Measurements from ENCODE around the gene RFT1.
"Not testable (repeated sequence)": the region's sequence is repeated elsewhere in the genome, so short reads cannot be mapped to it uniquely, and the experiment has no call there.

RFT1 gene

DNA sequence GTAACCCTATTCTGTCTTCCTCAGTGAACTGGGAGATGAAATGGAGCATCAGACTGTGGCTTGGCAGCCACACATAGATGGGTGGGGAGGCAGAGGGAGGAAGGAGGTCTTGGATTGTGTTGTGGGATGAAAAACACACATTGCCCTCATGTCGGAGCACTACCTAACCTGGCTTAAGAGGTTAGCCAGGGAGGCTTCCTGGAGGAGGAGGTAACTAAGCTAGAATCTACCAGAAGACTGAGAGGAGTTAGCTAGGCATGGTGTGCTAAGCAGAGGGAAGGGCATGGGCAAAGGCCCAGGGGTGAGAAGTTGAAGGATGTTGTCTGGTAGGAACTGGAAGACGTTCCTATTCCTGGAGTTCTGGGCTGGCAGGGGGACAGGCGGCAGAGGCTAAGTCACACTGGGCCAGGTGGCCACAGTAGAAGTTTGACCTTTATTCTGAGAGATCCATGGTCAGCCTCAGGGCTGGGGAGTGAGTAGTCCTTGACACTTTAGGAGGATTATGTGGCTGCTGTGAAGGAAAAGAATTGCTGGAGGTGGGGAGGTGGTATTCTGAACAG, 23.1 kb upstream of the RFT1 start:
- peak overlapping the region in 5 of 11 experiments; percentile 15 to 82 (median 55); a peak in 8 of 22 replicates for H3K4me2 ChIP-seq
- H3K4me1 ChIP-seq = peaks cover 1 to 71% (median 22%) of the 10 kb centered on the region in 10 experiments; a peak in 18 of 20 replicates
- no peak overlapping the region for H3K27ac ChIP-seq
- no peak for TF ChIP-seq Cebpa-rat (IDR thresholded peaks at IDR 0.05)
- no peak overlapping the region for H3K4me3 ChIP-seq
- H3K9ac ChIP-seq = peak overlapping the region in 2 of 11 experiments; percentile 11 to 43; a peak in 1 of 22 replicates
- no peaks in the 10 kb centered on the region for H3K9me3 ChIP-seq (replicated peaks in 1 of 11)
- H4K20me1 ChIP-seq = no peaks in the 10 kb centered on the region; a peak in 1 of 22 replicates
- H3K36me3 ChIP-seq = no peaks in the 10 kb centered on the region
- H3K27me3 ChIP-seq = peaks cover 10 to 32% (median 25%) of the 10 kb centered on the region in 11 experiments

DNA sequence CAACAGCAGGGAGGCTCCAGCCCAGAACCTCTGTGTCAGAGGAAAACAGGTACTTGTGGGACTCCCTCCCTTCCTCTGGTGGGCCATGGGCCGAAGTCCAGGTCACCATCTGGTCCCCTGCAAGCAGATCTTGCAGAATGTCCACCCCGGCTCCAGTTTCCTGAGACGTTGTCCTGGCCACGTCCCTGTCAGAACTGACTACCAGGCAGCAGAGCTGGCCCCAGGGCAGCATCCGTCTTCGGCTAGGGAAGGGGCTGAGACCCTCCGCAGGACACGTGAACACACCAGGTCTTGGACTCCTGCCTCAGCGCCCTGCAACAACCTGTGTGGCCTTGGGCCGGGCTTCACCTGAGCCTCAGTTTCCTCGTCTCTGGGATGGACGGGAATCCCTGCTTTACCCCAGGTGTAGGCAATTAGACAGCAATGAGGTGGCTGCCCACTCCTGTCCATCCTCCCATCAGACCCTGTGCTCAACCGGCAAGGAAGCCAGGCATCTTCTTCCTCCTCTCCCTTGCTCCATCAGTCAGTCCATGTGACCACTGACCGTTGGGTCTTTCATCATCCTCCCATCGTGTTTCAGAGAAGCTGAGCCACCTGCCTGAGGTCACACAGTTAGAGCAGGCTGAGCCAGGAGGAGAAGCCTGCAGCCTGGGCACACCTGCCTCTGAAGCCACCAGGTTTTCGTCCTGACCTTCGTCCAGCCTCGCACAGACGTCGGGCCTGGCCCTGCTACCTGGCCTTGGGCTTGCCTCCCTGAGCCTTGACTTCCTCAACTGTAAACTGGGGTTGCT, 21.8 kb upstream of the RFT1 start:
- Histone ChIP-seq H3K27me3 (peaks cover 10 to 24% (median 21%) of the 10 kb centered on the region in 11 experiments), H3K4me2 (peak overlapping the region in 2 of 11 experiments; percentile 78 to 82; a peak in 2 of 22 replicates), H3K9ac (0 out of 22 replicates have a peak overlapping the region, but pooled peaks of 1 of the 11 experiments have one; percentile 6), H4K20me1 (no peaks in the 10 kb centered on the region; a peak in 1 of 22 replicates), H3K4me1 (peaks cover 0 to 71% (median 16%) of the 10 kb centered on the region in 10 experiments; a peak in 11 of 20 replicates), H3K36me3 (no peaks in the 10 kb centered on the region), H3K9me3 (replicated peaks in 1 of 11) (no peaks in the 10 kb centered on the region), H3K27ac (no peak overlapping the region), H3K4me3 (no peak overlapping the region)
- no peak for TF ChIP-seq Cebpa-rat (IDR thresholded peaks at IDR 0.05)

DNA sequence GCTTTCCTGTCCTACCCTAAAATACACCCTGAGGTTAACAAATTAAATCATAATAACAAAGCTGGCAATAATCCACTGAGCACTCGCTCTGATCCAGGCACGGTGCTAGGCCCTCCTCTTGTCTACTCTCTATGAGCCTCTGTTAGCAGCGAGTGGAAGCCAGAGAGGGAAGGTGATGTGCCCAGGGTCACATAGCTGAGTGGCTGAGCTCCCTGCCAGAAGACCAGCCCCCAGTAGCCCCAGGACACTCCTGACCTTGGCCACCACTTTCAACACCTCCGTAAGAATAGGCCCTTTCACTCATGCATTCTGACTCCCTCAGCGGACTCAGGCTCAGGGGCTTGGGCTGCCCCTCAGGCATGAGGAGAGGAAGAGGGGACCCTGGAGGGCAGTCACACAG, 21.2 kb upstream of the RFT1 start:
- no peak overlapping the region for H3K27ac ChIP-seq
- no peaks in the 10 kb centered on the region for H3K36me3 ChIP-seq
- H3K9ac ChIP-seq = no peak overlapping the region
- no peak overlapping the region for H3K4me3 ChIP-seq
- peaks cover 0 to 72% (median 14%) of the 10 kb centered on the region in 10 experiments; a peak in 11 of 20 replicates for H3K4me1 ChIP-seq
- H3K27me3 ChIP-seq = peaks cover 10 to 18% (median 15%) of the 10 kb centered on the region in 11 experiments
- H3K4me2 ChIP-seq = no peak overlapping the region
- H4K20me1 ChIP-seq = no peaks in the 10 kb centered on the region; a peak in 1 of 22 replicates
- no peaks in the 10 kb centered on the region for H3K9me3 ChIP-seq (replicated peaks in 1 of 11)
- TF ChIP-seq Cebpa-rat (IDR thresholded peaks at IDR 0.05) = no peak

DNA sequence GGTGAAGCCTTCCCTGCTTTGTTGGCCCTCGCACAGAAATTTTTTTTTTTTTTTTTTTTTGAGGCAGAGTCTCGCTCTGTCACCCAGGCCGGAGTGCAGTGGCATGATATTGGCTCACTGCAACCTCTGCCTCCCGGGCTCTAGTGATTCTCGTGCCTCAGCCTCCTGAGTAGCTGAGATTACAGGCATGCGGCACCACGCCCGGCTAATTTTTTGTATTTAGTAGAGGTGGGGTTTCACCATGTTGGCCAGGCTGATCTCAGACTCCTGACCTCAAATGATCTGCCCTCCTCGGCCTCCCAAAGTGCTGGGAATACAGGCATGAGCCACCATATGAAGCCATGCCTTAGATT, 20.8 kb upstream of the RFT1 start:
- H3K4me2 ChIP-seq; H3K36me3 ChIP-seq; H3K9ac ChIP-seq; H3K4me3 ChIP-seq; H3K27ac ChIP-seq; H3K9me3 ChIP-seq (replicated peaks in 1 of 11); H4K20me1 ChIP-seq: not testable (repeated sequence)
- peaks cover 7 to 14% (median 12%) of the 10 kb centered on the region in 11 experiments for H3K27me3 ChIP-seq
- peaks cover 0 to 76% (median 14%) of the 10 kb centered on the region in 10 experiments; a peak in 11 of 20 replicates for H3K4me1 ChIP-seq

DNA sequence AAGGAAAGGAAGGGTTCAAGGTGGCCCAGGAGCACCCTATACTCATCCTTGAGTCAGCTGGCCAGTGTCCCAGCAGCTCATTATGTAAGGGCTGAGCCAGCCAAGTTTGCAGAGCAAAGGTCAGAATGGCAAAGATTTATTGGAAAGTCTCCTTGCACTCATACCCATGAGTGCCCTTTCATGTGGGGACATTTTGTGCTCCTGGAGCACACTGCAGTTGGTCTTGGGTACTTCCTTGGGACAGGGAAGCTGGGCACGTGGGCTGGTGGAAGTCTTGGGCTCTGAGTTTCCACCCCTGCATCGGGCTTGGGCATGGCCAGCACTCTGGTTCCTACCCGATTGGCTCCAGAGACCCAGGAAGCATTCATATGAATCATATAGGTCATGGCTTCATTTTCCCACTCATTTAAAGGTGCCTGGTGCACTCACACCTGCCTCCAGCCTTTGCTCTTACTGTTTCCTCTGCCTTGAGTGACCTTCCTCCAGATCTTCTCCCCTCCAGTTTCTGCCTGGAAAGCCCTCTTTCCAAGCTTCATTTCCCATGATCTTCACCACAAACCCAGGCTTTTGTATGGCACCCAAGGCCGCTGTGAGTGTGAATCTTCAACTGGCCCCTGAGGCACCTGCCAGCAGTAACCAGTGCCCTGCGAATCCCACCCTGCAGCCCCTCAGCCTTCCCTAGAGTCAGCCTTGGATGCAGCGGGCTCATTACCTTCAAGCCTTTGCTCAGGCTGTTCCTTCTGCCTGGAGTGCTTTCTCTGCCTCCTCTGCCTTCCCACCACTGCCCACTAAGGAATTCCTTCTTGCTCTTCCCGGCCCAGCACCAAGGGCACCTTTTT, 20.2 kb upstream of the RFT1 start:
- H3K4me3 ChIP-seq = no peak overlapping the region
- no peaks in the 10 kb centered on the region for H3K9me3 ChIP-seq (replicated peaks in 1 of 11)
- TF ChIP-seq Cebpa-rat (IDR thresholded peaks at IDR 0.05) = no peak
- H3K27ac ChIP-seq = no peak overlapping the region
- peaks cover 1 to 8% (median 6%) of the 10 kb centered on the region in 11 experiments; a peak in 18 of 22 replicates for H3K27me3 ChIP-seq
- H3K9ac ChIP-seq = no peak overlapping the region
- H4K20me1 ChIP-seq = no peaks in the 10 kb centered on the region
- H3K4me1 ChIP-seq = peaks cover 0 to 82% (median 14%) of the 10 kb centered on the region in 10 experiments; a peak in 11 of 20 replicates
- H3K4me2 ChIP-seq = peak overlapping the region in 2 of 11 experiments; percentile 8 to 72; a peak in 3 of 22 replicates
- no peaks in the 10 kb centered on the region for H3K36me3 ChIP-seq

DNA sequence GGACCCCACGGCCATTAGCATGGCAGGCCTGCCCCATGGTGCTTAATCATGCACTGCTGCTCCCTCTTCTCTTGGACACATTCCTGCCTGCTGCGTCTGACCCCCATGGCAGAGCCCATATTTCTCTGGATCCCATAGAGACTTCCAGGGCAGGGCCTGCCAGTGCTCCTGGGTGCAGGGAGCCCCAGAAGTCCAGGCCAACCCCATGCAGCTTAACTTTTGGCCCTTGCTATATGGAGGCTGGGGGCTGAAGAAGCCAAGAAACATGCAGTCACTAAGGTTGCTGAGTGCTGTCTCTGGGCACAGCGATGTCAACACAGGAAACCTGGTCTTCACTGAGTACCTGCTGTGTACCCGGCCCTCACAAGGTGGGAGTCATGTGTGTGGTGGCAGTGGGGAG, 19.5 kb upstream of the RFT1 start:
- TF ChIP-seq Cebpa-rat (IDR thresholded peaks at IDR 0.05) = no peak
- Histone ChIP-seq H4K20me1 (no peaks in the 10 kb centered on the region), H3K4me3 (no peak overlapping the region), H3K36me3 (no peaks in the 10 kb centered on the region), H3K9ac (no peak overlapping the region), H3K27me3 (peaks cover 0 to under 1% (median 0%) of the 10 kb centered on the region in 11 experiments; a peak in 1 of 22 replicates), H3K9me3 (replicated peaks in 1 of 11) (no peaks in the 10 kb centered on the region), H3K4me2 (peak overlapping the region in 2 of 11 experiments; percentile 8 to 72; a peak in 3 of 22 replicates), H3K27ac (no peak overlapping the region), H3K4me1 (peaks cover 0 to 86% (median 14%) of the 10 kb centered on the region in 10 experiments; a peak in 11 of 20 replicates)

DNA sequence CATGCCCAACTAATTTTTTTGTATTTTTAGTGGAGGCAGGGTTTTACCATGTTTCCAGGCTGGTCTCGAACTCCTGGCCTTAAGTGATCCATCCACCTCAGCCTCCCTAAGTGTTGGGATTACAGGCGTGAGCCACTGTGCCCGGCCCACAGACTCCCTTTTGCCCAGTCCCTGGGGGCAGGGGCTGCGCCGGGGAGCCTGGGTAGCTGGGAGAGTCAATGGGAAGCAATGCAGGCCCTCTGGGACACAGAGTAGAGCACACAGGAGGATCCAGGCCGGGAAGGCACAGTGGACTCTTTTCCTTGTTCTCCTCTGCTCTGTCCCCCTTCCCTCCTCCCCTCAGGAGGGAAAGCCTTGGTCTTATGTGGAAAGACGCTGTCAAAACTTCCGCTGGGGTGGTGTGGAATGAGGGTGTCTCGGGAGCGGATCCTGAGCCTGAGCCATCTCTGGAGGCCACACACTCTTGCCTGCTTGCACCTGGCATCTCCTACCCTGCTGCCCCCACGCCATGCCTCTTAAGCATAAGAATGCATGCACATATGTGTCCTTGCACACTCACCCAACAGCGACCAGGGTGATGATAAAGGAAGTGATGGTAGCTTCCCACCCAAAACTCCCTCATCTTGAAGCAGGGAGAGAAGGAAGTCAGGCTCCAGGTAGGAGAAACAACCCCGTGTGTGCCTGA, 18.9 kb upstream of the RFT1 start:
- Histone ChIP-seq H3K4me1 (peaks cover 0 to 86% (median 13%) of the 10 kb centered on the region in 10 experiments; a peak in 11 of 20 replicates), H4K20me1 (no peaks in the 10 kb centered on the region), H3K9ac (no peak overlapping the region), H3K36me3 (no peaks in the 10 kb centered on the region), H3K9me3 (replicated peaks in 1 of 11) (no peaks in the 10 kb centered on the region), H3K27ac (no peak overlapping the region), H3K27me3 (no peaks in the 10 kb centered on the region), H3K4me3 (no peak overlapping the region), H3K4me2 (peak overlapping the region in 1 of 11 experiments; percentile 72; a peak in 1 of 22 replicates)
- no peak for TF ChIP-seq Cebpa-rat (IDR thresholded peaks at IDR 0.05)

DNA sequence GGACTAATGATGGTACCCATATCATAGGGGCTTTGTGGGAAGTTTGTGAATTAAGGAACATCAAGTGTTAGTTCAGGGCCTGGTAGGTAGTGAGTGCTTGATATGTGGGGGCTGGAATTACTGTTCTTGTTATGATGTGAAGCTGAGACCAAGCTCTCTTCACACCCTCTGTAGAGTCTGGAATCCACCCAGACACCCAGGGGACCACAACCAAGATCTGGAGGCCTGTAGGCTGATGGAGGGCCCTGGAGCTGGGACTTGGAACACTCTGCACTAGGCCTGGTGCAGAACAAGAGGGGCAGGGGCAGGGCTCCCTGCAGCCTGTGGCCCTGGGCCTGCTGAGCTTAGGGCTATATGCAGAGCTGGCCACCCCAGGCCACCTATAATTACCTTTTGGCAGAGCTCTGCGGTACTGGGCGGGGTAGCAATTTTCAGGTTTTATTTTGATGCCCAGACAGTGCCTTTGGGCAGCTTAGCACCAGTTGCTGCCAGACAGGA, 17.7 kb upstream of the RFT1 start:
- H3K27me3 ChIP-seq = no peaks in the 10 kb centered on the region
- peak overlapping the region in 2 of 11 experiments; percentile 60 to 68; a peak in 3 of 22 replicates for H3K9ac ChIP-seq
- H3K4me2 ChIP-seq = peak overlapping the region in 3 of 11 experiments; percentile 80 to 93 (median 91); a peak in 6 of 22 replicates
- no peaks in the 10 kb centered on the region for H3K36me3 ChIP-seq
- TF ChIP-seq Cebpa-rat (IDR thresholded peaks at IDR 0.05) = no peak
- no peak overlapping the region for H3K4me3 ChIP-seq
- H4K20me1 ChIP-seq = no peaks in the 10 kb centered on the region
- peaks cover 0 to 85% (median 18%) of the 10 kb centered on the region in 10 experiments; a peak in 16 of 20 replicates for H3K4me1 ChIP-seq
- peak overlapping the region in 3 of 11 experiments; percentile 68 to 79 (median 79); a peak in 6 of 22 replicates for H3K27ac ChIP-seq
- H3K9me3 ChIP-seq (replicated peaks in 1 of 11) = no peaks in the 10 kb centered on the region
